ENCODE measurements around the gene CFAP57. TPM values are rescaled to one million over a fixed set of nuclear protein-coding genes. Genes with fewer than 3 reads are reported as not detected.
A peak's percentile ranks its signal among the peaks of the same experiment; 100 is the strongest.

The CFAP57 gene
- total RNA-seq, 2 donors from 2014 or later, result not detected

DNA sequence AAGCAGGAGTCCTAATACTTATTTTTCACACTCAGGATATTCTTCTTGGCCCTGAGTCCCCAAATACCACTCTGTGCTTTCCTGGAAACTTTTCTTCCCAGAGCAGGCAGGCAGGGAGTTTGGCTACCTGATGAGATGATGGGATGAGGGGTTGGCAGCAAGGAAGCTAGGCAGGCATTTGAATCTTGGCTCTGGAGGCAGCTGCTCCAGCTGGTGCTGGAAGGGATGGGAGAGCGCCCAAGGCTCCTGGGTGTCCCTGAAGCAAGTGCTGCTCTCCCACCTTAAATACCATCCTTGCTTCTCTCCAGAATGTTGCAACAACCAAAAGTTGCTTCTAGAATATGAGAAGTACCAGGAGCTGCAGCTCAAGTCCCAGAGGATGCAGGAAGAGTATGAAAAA, 49.7 kb downstream of the CFAP57 start:
- Mint-ChIP-seq H3K36me3 (ENCODE audit: low read depth) (peaks cover 2% of the 10 kb centered on the region), H3K4me1 (peaks cover 8% of the 10 kb centered on the region), H3K4me3 (no peak overlapping the region), H3K27me3 (peaks cover 35% of the 10 kb centered on the region), H3K27ac (no peak overlapping the region)
- DNase-seq (no peak), ATAC-seq (no peak)
- H3K9me3 ChIP-seq (ENCODE audit: control insufficient read depth, low read length, poor library complexity, severe bottlenecking), result no peaks in the 10 kb centered on the region

DNA sequence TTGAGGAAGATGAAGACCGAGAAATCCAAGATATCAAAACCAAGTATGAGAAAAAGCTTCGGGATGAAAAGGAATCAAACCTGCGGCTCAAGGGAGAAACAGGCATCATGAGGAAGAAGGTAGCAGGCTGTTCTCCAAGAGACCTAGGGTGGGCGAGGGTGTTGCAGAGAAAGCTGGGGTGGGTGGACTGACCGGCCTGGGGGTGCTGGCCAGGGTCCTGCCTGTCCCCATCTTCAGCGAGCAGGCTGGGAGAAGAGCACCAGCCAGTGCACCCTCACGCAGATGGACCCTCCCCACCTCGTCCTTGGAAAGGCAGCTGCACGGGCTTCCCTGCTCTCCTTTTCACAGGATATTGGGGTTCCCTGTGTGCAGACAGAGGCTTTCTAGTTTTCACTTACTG, 50.7 kb downstream of the CFAP57 start:
- no peaks in the 10 kb centered on the region for H3K9me3 ChIP-seq (ENCODE audit: control insufficient read depth, low read length, poor library complexity, severe bottlenecking)
- H3K4me1 Mint-ChIP-seq, result peaks cover 9% of the 10 kb centered on the region
- ATAC-seq, result no peak
- DNase-seq, result no peak
- peaks cover 35% of the 10 kb centered on the region for H3K27me3 Mint-ChIP-seq
- no peaks in the 10 kb centered on the region for H3K36me3 Mint-ChIP-seq (ENCODE audit: low read depth)
- no peak overlapping the region for H3K4me3 Mint-ChIP-seq
- H3K27ac Mint-ChIP-seq, result peak overlapping the region; percentile 61

DNA sequence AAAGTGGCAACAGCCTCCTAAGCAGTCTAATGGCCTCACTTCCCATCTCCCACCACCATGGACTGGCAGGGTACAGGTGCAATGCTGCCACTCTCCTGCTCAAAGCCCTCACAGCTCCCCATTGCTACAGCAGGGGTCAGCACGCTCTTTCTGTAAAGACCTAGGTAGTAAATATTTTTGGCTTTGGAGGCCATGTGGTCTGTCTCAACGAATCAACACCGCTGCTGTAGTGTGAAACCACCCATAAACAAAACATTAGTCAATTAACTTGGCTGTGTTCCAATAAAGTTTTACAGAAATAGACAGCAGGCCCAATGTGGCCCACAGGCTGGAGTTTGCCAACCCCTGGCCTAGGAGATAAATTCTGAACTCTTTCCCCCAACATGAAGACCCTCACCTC, 53.0 kb downstream of the CFAP57 start:
- ATAC-seq (no peak), DNase-seq (no peak)

DNA sequence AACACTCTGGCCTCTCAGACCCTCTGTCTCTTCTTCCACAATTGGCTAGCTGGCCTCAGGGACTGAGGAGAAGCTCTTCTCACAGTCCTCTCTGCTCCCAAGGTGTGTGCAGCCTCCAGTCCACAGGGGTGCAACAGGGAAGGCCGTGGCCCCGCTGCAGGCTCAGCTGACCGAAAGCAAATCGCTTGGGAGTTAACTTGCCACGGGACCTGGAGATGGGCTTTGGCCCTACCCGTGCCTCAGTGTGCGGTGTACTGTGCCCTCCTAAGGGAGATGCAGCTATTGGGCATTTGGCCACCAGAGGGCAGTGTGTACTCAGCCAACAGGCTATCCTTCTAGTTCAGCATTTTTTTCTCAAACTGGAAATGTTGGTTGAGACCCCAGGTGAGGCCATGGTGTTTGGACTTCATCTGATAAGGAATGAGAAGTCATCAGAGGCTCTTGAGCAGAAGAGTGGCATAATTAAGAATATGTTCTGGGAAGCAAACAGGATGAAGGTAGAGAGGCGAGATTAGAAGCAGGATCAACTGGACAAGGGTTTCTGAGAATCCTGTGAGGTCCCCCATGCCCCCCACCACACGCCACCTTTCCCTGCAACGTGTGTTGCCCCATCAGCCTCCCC, 55.1 kb downstream of the CFAP57 start:
- Mint-ChIP-seq H3K4me3 (no peak overlapping the region), H3K27ac (peak overlapping the region; percentile 75), H3K27me3 (peaks cover 34% of the 10 kb centered on the region), H3K36me3 (ENCODE audit: low read depth) (peaks cover 2% of the 10 kb centered on the region), H3K4me1 (peaks cover 4% of the 10 kb centered on the region)
- DNase-seq, result peak; percentile 64 to 83 (median 64)
- no peaks in the 10 kb centered on the region for H3K9me3 ChIP-seq (ENCODE audit: control insufficient read depth, low read length, poor library complexity, severe bottlenecking)
- ATAC-seq, result peak; percentile 91

More for the DNA sequence above, 53.0 kb downstream of the CFAP57 start:
- Mint-ChIP-seq H3K36me3 (ENCODE audit: low read depth) (no peaks in the 10 kb centered on the region), H3K4me3 (no peak overlapping the region), H3K4me1 (peaks cover 9% of the 10 kb centered on the region), H3K27me3 (peaks cover 31% of the 10 kb centered on the region), H3K27ac (no peak overlapping the region)
- H3K9me3 ChIP-seq (ENCODE audit: control insufficient read depth, low read length, poor library complexity, severe bottlenecking), result no peaks in the 10 kb centered on the region

DNA sequence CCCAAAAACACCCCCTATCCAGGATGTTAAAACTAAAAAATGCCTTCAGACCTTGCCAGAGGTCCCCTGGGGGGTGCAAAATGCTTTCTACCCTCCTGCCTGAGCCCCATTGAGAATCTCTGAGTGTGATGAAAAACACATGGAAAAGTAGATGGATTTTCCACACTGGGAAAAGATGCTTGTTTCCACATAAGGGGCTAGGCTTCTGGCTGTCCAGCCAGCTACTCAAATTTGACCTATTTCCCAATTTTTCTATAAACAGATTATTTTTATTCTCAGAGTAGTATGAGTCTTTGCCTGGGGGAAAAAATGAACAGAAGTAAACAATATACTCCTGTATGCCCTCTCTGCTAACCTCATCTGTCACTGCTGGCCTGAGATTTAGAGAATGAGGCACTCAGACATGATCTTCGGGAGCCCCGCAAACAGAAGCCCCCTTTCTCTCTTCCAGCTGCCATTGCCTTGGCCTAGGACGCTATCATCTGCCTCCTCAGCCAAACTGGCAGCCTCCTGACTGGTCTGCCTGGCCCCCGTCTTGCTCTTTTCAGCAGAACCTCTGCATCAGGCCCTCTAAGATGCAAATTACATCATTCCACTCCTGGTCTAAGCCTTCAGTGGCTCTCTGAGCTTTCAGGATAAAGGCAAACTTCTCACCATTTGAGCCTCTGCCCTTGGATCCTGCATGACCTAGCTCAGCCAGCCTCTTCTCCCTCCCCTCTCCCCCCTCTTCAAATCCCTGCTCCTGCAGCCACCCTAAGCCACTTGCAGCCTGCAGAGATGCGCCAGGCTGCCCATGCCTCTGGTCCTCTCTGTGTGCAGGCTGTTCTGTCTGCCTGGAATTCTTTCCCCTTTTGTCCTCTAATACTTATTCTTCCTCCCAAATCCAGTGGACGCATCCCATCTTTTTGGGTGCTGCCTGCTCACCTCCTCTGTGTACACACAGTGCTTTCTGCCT, 58.0 kb downstream of the CFAP57 start:
- Mint-ChIP-seq H3K36me3 (ENCODE audit: low read depth) (peaks cover 6% of the 10 kb centered on the region), H3K27ac (peak overlapping the region; percentile 60), H3K4me3 (no peak overlapping the region), H3K4me1 (peaks cover 5% of the 10 kb centered on the region), H3K27me3 (peaks cover 39% of the 10 kb centered on the region)
- no peak for ATAC-seq
- H3K9me3 ChIP-seq (ENCODE audit: control insufficient read depth, low read length, poor library complexity, severe bottlenecking), result no peaks in the 10 kb centered on the region
- DNase-seq, result no peak

DNA sequence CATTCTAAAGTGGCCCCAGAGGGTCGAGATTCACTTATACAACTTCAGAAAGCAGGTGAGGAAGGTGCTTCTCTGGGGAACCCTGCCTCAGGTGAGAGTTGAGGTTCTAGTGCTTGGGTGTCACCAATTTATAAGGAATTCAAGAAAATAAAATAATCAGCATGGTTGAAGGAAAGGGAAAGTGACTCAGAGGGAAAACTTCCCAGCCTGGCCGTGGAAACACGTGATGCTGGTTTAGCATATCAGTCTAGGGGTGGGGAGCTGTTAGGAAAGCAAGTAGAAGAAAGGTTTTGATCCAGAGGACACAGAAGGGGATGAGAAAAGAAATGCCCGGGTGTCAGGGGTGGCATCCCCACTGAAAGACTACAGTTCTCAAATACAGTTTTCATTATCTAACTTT, 59.9 kb downstream of the CFAP57 start:
- no peaks in the 10 kb centered on the region for H3K9me3 ChIP-seq (ENCODE audit: control insufficient read depth, low read length, poor library complexity, severe bottlenecking)
- DNase-seq (no peak), ATAC-seq (no peak)
- H3K36me3 Mint-ChIP-seq (ENCODE audit: low read depth), result peaks cover 6% of the 10 kb centered on the region
- H3K4me3 Mint-ChIP-seq, result no peak overlapping the region
- peaks cover 40% of the 10 kb centered on the region for H3K27me3 Mint-ChIP-seq
- H3K27ac Mint-ChIP-seq, result no peak overlapping the region
- peaks cover 3% of the 10 kb centered on the region for H3K4me1 Mint-ChIP-seq

DNA sequence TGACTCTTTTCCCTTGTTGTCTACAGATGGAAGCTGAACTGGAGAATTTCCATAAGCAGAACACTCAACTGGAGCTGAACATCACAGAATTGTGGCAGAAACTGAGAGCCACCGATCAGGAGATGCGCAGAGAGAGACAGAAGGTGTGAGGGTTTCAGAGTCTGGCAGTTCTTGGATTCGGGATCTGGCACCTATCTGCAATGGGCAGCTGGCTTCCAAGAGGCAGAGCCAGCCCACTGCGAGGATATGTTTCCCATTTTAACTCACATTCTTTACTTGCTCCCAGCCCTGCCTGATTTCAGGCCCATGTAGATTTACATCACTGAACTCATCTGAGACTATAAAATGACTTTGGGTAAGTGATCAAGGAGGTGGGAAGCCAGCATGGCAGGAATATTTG, 60.4 kb downstream of the CFAP57 start:
- peaks cover 39% of the 10 kb centered on the region for H3K27me3 Mint-ChIP-seq
- no peak for ATAC-seq
- H3K4me3 Mint-ChIP-seq, result no peak overlapping the region
- no peaks in the 10 kb centered on the region for H3K9me3 ChIP-seq (ENCODE audit: control insufficient read depth, low read length, poor library complexity, severe bottlenecking)
- H3K36me3 Mint-ChIP-seq (ENCODE audit: low read depth), result peaks cover 6% of the 10 kb centered on the region
- H3K27ac Mint-ChIP-seq, result no peak overlapping the region
- peaks cover 3% of the 10 kb centered on the region for H3K4me1 Mint-ChIP-seq
- no peak for DNase-seq

DNA sequence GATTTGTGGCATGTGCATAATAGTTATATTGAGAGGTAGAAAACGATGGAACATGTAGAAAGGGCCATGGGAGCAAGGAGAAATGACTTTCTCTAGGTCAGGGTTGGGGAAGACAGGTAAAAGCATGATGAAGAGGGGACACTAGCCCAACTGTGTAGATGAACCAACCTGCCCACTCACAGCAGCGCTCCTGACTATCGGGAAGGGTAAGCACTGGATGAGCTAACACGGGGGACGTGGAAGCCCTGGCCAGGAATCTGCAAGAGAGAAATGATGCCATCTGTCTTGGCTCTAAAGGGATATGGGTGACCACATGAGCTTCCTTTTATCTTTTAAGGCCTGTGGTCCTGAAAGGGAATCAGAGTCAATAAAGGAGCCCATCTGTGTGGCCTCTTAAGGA, 61.5 kb downstream of the CFAP57 start:
- no peak for ATAC-seq
- Mint-ChIP-seq H3K36me3 (ENCODE audit: low read depth) (peaks cover 6% of the 10 kb centered on the region), H3K27me3 (peaks cover 38% of the 10 kb centered on the region), H3K4me3 (no peak overlapping the region), H3K4me1 (peaks cover 6% of the 10 kb centered on the region), H3K27ac (no peak overlapping the region)
- no peak for DNase-seq
- no peaks in the 10 kb centered on the region for H3K9me3 ChIP-seq (ENCODE audit: control insufficient read depth, low read length, poor library complexity, severe bottlenecking)

DNA sequence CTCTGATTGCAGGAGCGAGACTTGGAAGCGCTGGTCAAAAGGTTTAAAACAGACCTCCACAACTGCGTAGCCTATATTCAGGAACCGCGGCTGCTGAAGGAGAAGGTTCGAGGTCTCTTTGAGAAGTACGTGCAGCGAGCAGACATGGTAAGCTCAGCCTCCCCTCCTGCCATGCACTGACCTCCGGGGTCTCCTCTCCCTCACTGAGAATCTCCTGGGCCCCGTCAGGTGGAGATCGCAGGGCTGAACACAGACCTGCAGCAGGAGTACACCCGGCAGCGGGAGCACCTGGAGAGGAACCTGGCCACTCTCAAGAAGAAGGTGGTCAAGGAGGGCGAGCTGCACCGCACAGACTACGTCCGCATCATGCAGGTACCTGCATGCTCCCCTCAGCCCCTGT, 62.1 kb downstream of the CFAP57 start:
- Mint-ChIP-seq H3K27me3 (peaks cover 38% of the 10 kb centered on the region), H3K4me3 (no peak overlapping the region), H3K4me1 (peaks cover 10% of the 10 kb centered on the region), H3K27ac (no peak overlapping the region), H3K36me3 (ENCODE audit: low read depth) (peaks cover 6% of the 10 kb centered on the region)
- DNase-seq (no peak), ATAC-seq (no peak)
- no peaks in the 10 kb centered on the region for H3K9me3 ChIP-seq (ENCODE audit: control insufficient read depth, low read length, poor library complexity, severe bottlenecking)

DNA sequence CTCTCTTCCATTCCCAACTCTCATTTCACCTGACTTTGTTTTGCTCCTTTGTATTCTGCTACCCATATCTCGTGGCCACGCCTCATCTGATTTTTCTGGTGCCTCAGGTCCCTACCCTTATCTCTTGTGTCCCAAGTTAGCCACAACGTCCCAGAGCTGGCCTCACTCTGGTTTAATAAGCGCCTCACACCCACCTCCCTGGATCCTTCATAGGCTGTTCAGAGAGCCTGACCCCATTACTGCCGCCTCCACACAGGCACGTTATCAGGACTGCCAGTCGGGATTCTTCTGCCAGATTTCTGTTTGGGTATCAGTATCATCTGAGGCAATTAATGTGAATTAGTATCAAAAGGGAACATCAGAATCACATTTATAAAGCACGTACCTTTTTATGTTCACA, 62.9 kb downstream of the CFAP57 start:
- ATAC-seq (no peak), DNase-seq (no peak)
- H3K36me3 Mint-ChIP-seq (ENCODE audit: low read depth), result peaks cover 6% of the 10 kb centered on the region
- H3K27ac Mint-ChIP-seq, result no peak overlapping the region
- no peaks in the 10 kb centered on the region for H3K9me3 ChIP-seq (ENCODE audit: control insufficient read depth, low read length, poor library complexity, severe bottlenecking)
- peaks cover 38% of the 10 kb centered on the region for H3K27me3 Mint-ChIP-seq
- peaks cover 10% of the 10 kb centered on the region for H3K4me1 Mint-ChIP-seq
- no peak overlapping the region for H3K4me3 Mint-ChIP-seq

DNA sequence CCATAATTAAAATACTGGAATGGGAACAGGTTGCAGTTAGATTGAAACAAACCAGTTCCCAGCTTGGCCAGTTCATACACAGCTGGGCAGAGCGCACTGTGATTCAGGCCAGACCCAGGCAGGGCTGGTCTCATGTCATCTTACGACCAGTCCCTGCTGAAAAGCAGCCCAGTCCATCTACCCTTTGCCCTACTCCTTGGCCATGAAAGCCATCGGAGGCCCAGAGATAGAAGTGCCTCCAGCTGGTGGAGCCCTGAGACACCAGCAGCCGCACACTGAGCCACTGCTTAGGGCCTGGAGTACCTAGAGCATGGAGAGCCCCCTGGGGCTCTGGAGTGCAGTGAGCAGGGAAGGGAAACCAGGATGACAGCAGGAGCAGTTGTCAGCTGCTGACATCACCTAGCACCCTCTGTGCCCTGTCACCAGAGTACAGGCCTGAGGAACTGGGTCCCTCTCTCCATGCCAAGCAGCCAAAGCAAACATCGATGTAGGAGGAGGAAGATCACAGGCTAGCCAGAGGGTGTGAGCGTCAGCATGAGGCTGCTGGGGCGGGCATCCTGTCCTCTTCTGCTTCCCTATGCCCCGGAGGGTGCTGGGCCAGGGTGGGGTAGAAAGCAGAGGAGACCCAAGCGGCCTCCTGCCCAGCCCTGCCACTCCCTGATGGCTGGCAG, 63.5 kb downstream of the CFAP57 start:
- peaks cover 10% of the 10 kb centered on the region for H3K4me1 Mint-ChIP-seq
- H3K36me3 Mint-ChIP-seq (ENCODE audit: low read depth), result peaks cover 5% of the 10 kb centered on the region
- H3K27me3 Mint-ChIP-seq, result peaks cover 41% of the 10 kb centered on the region
- ATAC-seq, result no peak
- DNase-seq, result no peak
- no peak overlapping the region for H3K4me3 Mint-ChIP-seq
- no peak overlapping the region for H3K27ac Mint-ChIP-seq
- H3K9me3 ChIP-seq (ENCODE audit: control insufficient read depth, low read length, poor library complexity, severe bottlenecking), result no peaks in the 10 kb centered on the region

DNA sequence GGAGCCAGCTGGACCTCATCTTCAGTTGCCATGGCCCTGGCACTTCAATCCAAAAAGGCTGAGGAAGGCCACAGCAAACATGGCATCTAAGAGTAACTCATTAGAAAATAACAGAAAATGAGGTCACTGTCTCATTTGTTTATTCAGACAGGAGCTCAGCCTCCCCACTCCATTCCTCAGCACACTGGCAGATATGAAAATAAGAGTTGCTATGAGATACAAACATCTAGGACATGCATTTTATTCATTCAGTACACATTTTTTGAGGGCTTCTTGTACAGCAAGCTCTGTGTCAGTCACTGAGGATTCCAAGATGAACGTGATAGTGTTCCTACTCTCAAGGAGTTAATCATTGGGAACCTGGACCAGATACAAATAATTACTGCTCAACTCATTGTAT, 65.0 kb downstream of the CFAP57 start:
- no peak overlapping the region for H3K27ac Mint-ChIP-seq
- peaks cover 10% of the 10 kb centered on the region for H3K4me1 Mint-ChIP-seq
- H3K27me3 Mint-ChIP-seq, result peaks cover 39% of the 10 kb centered on the region
- no peak overlapping the region for H3K4me3 Mint-ChIP-seq
- ATAC-seq, result no peak
- no peaks in the 10 kb centered on the region for H3K9me3 ChIP-seq (ENCODE audit: control insufficient read depth, low read length, poor library complexity, severe bottlenecking)
- no peak for DNase-seq
- H3K36me3 Mint-ChIP-seq (ENCODE audit: low read depth), result peaks cover 5% of the 10 kb centered on the region

DNA sequence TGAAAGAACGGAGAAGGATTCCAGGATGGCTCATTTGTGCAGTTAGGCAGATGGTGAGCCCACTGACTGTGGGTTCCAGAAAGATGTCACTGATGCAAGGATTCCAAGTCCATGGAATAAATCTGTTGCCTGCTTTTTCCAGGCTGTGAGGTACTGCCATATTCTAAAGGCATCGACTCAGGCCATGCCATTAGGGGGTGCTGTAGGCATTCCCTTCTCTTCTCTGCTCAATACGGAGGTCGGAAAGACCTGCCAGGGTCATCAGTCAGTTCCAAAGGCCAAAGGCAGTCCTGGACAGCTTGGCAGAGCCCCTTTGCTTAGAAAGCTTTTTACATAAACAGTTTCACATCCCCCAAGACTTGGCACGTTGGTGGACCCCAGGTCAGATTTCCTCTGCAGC, 66.0 kb downstream of the CFAP57 start:
- Mint-ChIP-seq H3K27me3 (peaks cover 40% of the 10 kb centered on the region), H3K4me3 (no peak overlapping the region), H3K27ac (no peak overlapping the region), H3K36me3 (ENCODE audit: low read depth) (peaks cover 6% of the 10 kb centered on the region), H3K4me1 (peaks cover 10% of the 10 kb centered on the region)
- ATAC-seq, result no peak
- H3K9me3 ChIP-seq (ENCODE audit: control insufficient read depth, low read length, poor library complexity, severe bottlenecking), result no peaks in the 10 kb centered on the region
- no peak for DNase-seq

Data from T-helper 17 cell (primary cell).